Measurements from ENCODE around the gene GGCX.

- TF ChIP-seq CTCF (IDR thresholded peaks at IDR 0.05) (no peak), POLR2AphosphoS5 (IDR thresholded peaks at IDR 0.05) (no peak), POLR2A (IDR thresholded peaks at IDR 0.05) (no peak)
These were observed 10.8 kb downstream of the GGCX start for GRCh38 chr2:85550486-85550885.

All from prostate gland (tissue), 2 donors.